Mucosa of descending colon (tissue), 3 donors: ENCODE data around the gene EIF4G3. TPM values are rescaled to one million over a fixed set of nuclear protein-coding genes. Genes with fewer than 3 reads are reported as not detected.
A peak's percentile ranks its signal among the peaks of the same experiment; 100 is the strongest.
"Not testable (repeated sequence)": the region's sequence is repeated elsewhere in the genome, so short reads cannot be mapped to it uniquely, and the experiment has no call there.

Experiments used
- ATAC-seq: fragments of 200-7000 bp; cut with Tn5 transposase; one replicate; pipeline ENCODE4 v1.9.1; 2020; ENCODE audit warnings: mild to moderate bottlenecking, moderate library complexity
- DNase-seq, 3 donors: peaks; one replicate each; pipeline ENCODE4 v3.0.0-alpha.2; 2020
- H3K36me3 ChIP-seq: fragments of 200-600 bp; one replicate; pipeline ENCODE4 v1.8.0; 2021; ENCODE audit warnings: low read depth, mild to moderate bottlenecking
- H3K4me1 ChIP-seq: fragments of 200-600 bp; one replicate; pipeline ENCODE4 v1.8.0; 2021; ENCODE audit warnings: low read depth, mild to moderate bottlenecking
- H3K4me3 ChIP-seq: fragments of 200-600 bp; one replicate; pipeline ENCODE4 v1.8.0; 2021; ENCODE audit warnings: mild to moderate bottlenecking
- H3K9me3 ChIP-seq: fragments of 200-600 bp; one replicate; pipeline ENCODE4 v1.8.0; 2021; ENCODE audit warnings: mild to moderate bottlenecking
- CTCF ChIP-seq: fragments of 200-600 bp; IDR thresholded peaks from one replicate; pipeline ENCODE4 v1.8.0; 2022; ENCODE audit warnings: antibody characterized with exemption, mild to moderate bottlenecking
- intact Hi-C, 2 donors: fragments of 100-400 bp; cut with DNase I in 1 of 2; cut with micrococcal nuclease in 1 of 2; formaldehyde crosslinking; loops; one replicate each; pipeline versions ENCODE4 v1.11.0 to v1.11.1; 2022; cut with DNase I, micrococcal nuclease
- total RNA-seq, 3 donors: library from RNA; stranded (reverse); fragmentation: NEBNext Ultra II Directional in 2 of 3; extraction: Animal tissue kit (Norgen Biotek cat#: 25700) in 2 of 3; gene quantifications; one replicate each; pipeline versions ENCODE4 v1.2.1 to v1.2.4, GENCODE V29; 2021 to 2023
- donor health status: DM: no; HTN: no; CAD: no; lungs with moderate emphysema.
- donor health status: DM: no; HTN: no; CAD: no.
- donor health status: DM: no; HTN: yes; CAD: no.

The EIF4G3 gene
- total RNA-seq, 3 donors from 2014 or later = 59.5 to 106 (median 90.8) TPM

- no peak overlapping the region for H3K4me3 ChIP-seq
- no peak for ATAC-seq
- no peak for TF ChIP-seq CTCF
- intact Hi-C loops = no loop called here
- H3K9me3 ChIP-seq = no peaks in the 10 kb centered on the region
- H3K4me1 ChIP-seq = no peaks in the 10 kb centered on the region
- no peak for DNase-seq
- no peaks in the 10 kb centered on the region for H3K36me3 ChIP-seq
These were observed 24.1 kb upstream of the EIF4G3 start for GRCh38 chr1:21200767-21201166.

GRCh38 chr1:21198929-21199328 lies 22.2 kb upstream of the EIF4G3 start:
- no peaks in the 10 kb centered on the region for H3K9me3 ChIP-seq
- intact Hi-C loops = loop anchor here (5.0 to 10.0 kb wide), 3 partner anchors 214 to 504 kb away; no protein-coding TSS in a partner anchor
- ATAC-seq = no peak

GRCh38 chr1:21192871-21193270 lies 16.2 kb upstream of the EIF4G3 start:
- ATAC-seq (no peak), DNase-seq (no peak)
- no peak for TF ChIP-seq CTCF
- Histone ChIP-seq H3K9me3 (no peaks in the 10 kb centered on the region), H3K4me3 (no peak overlapping the region), H3K36me3 (no peaks in the 10 kb centered on the region), H3K4me1 (peaks cover 14% of the 10 kb centered on the region)
- intact Hi-C loops = loop anchor here (10.0 kb wide), 2 partner anchors 208 to 498 kb away; no protein-coding TSS in a partner anchor

More at GRCh38 chr1:21198929-21199328, 22.2 kb upstream of the EIF4G3 start:
- Histone ChIP-seq H3K36me3 (no peaks in the 10 kb centered on the region), H3K4me1 (peaks cover 7% of the 10 kb centered on the region), H3K4me3 (no peak overlapping the region)
- DNase-seq = no peak
- no peak for TF ChIP-seq CTCF

GRCh38 chr1:21192284-21192683 lies 15.6 kb upstream of the EIF4G3 start:
- no peaks in the 10 kb centered on the region for H3K36me3 ChIP-seq
- H3K4me1 ChIP-seq = peaks cover 14% of the 10 kb centered on the region
- no peak overlapping the region for H3K4me3 ChIP-seq
- no peak for DNase-seq
- intact Hi-C loops = loop anchor here (10.0 kb wide), 2 partner anchors 207 to 497 kb away; no protein-coding TSS in a partner anchor
- no peaks in the 10 kb centered on the region for H3K9me3 ChIP-seq
- no peak for TF ChIP-seq CTCF
- ATAC-seq = no peak

GRCh38 chr1:21190771-21191170 lies 14.1 kb upstream of the EIF4G3 start:
- H3K9me3 ChIP-seq, H3K36me3 ChIP-seq, H3K4me3 ChIP-seq: not testable (repeated sequence)
- intact Hi-C loops = loop anchor here (10.0 kb wide), 2 partner anchors 206 to 496 kb away; no protein-coding TSS in a partner anchor
- H3K4me1 ChIP-seq = peaks cover 14% of the 10 kb centered on the region
- DNase-seq (peak in 2 of 3 donors; percentile 43 to 53), ATAC-seq (peak; percentile 75)

- intact Hi-C loops = loop anchor here (10.0 kb wide), 2 partner anchors 205 to 495 kb away; no protein-coding TSS in a partner anchor
- DNase-seq (no peak), ATAC-seq (peak; percentile 6)
- peaks cover 12% of the 10 kb centered on the region for H3K4me1 ChIP-seq
- no peaks in the 10 kb centered on the region for H3K36me3 ChIP-seq
- no peaks in the 10 kb centered on the region for H3K9me3 ChIP-seq
- no peak overlapping the region for H3K4me3 ChIP-seq
- TF ChIP-seq CTCF = no peak
These were observed 13.3 kb upstream of the EIF4G3 start for GRCh38 chr1:21189906-21190500.
